Cortex of kidney (tissue), 1 donor: ENCODE measurements around the gene DHCR24.
"Not testable (repeated sequence)": the region's sequence is repeated elsewhere in the genome, so short reads cannot be mapped to it uniquely, and the experiment has no call there.

Source experiments
- DNase-seq: peaks from one replicate; lab custom pipeline; 2025; lab: John Stamatoyannopoulos, UW

DHCR24 gene, protein sequence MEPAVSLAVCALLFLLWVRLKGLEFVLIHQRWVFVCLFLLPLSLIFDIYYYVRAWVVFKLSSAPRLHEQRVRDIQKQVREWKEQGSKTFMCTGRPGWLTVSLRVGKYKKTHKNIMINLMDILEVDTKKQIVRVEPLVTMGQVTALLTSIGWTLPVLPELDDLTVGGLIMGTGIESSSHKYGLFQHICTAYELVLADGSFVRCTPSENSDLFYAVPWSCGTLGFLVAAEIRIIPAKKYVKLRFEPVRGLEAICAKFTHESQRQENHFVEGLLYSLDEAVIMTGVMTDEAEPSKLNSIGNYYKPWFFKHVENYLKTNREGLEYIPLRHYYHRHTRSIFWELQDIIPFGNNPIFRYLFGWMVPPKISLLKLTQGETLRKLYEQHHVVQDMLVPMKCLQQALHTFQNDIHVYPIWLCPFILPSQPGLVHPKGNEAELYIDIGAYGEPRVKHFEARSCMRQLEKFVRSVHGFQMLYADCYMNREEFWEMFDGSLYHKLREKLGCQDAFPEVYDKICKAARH

DNA sequence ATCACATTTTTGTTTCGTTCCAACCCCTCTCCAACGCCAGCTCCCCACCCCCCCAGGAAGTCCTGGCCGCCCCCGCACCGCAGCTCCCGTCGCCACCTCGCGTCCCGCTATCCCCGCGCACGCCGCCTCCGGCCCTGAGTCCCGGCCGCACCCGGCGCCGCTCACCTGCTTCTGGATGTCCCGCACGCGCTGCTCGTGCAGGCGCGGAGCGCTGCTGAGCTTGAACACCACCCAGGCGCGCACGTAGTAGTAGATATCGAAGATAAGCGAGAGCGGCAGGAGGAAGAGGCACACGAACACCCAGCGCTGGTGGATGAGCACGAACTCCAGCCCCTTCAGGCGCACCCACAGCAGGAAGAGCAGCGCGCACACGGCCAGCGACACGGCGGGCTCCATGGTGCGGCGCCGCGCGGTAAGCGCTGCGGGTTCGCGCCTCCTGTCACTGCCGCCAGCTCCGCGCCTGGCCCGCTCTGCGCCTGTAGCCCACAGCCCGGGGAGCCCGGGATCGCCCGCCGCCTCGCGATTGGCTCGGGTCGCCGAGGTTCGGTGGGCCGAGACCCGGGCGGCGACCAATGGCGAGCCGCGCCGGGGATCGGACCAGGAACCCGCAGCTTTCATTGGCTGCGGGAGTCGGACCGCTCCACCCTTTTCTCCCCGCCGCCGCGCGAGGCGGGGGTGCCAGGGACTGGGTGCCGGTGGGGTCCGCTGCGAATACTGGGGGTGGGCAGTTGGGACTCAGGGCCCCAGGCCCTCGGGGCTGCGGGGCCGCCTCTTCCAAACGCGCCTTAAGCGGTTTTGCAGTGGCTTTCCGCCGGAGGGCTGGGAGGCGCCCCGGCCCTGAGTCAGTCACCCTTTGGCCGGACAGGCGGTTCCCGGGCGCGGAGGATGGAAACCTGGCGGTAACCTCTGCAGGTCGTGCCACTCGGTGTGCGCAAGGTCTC is at the start of gene DHCR24:
Gene DHCR24 (minus strand): TSS at position 472 of the 941 bp plus-strand sequence. CDS start 76 bp downstream, at position 396.
- no peak for DNase-seq

DNA sequence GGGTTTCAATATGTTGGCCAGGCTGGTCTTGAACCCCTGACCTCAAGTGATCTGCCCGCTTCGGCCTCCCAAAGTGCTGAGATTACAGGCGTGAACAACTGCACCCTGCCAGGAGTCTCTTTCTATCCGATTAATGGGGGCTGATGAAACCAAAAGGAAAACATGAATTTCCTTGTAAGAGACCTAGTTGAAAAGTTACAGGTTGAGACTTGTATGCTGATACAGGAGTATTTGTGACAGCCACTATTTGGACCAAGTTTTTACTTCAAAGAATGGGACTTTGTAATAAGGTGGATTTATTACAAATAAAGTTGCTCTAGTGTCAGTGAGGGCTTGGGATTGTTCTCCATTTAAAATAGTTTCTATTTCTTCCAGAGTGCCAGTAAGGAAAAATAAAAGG is 49.8 kb upstream of the DHCR24 start:
- no peak for DNase-seq

DNA sequence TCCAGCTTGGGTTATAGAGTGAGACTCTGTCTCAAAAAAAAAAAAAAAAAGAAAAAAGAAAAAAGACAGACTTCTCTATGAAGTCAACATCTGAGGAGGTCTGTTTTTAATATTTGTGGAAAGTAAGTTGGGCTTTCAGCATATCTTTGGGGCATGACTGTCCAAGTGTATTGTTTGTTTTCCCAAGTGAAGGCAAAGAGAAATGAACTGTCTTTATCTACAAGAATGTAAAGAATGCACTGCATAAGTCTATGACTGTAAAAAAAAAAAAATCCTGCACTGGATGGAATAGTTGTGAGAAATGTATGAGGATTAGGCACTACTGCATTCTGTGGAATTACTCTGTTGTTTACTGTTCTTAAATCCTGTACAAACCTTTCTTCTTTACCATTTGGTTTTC is 47.9 kb upstream of the DHCR24 start:
- no peak for DNase-seq

DNA sequence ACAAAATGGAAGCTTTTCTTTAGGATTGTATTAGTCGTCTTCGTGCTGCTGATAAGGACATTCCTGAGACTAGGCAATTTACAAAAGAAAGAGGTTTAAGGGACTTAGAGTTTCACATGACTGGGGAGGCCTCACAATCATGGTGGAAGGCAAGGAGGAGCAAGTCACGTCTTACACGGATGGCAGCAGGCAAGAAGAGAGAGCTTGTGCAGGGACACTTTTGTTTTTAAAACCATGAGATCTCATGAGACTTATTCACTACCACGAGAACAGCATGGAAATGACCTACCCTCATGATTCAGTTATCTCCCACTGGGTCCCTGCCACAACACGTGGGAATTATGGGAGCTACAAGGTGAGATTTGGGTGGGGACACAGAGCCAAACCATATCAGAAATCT is 47.1 kb upstream of the DHCR24 start:
- DNase-seq, result not testable (repeated sequence)

DNA sequence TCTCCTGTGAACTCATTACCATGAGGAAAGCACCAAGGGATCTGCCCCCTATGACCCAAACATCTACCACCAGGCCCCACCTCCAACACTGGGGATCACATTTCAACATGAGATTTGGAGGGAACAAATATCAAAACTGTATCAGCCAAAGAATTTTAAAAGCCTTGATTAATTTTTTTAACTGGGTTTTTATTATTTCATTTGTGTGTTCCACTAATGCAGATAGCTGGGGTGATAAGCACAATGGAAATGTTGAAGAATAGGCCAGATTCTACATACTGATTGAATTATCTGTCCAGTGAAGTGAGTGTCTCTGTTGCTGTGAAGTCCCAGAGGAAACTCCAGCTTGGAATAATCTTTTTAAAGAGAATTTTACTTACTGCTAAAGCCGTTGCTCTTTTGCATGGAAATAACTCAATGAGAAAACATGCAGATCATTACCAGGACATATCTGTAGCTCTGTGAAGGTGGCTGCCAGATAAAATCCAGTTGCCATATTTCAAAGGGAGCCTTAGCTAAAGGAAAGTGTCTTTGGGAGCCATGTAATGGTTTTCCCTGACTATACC is 44.4 kb upstream of the DHCR24 start:
- DNase-seq, result no peak

DNA sequence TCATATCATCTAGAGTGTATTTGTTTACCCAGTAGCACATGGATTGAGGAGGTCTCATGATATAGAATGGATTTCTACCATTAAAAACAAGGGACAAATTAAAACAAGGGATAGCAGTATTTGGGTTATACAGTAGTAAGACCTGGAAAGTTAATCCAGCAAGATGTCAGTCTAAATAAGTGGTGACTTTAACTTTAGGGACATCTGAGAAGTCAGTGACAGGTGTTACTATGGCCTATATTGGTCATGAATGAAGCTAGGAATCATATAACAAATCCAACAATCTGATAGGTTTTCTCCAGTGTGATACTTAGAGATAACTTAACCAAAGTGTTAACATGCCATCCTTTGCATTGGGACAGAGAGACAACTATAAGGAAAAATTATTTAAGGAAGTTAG is 42.7 kb upstream of the DHCR24 start:
- no peak for DNase-seq

DNA sequence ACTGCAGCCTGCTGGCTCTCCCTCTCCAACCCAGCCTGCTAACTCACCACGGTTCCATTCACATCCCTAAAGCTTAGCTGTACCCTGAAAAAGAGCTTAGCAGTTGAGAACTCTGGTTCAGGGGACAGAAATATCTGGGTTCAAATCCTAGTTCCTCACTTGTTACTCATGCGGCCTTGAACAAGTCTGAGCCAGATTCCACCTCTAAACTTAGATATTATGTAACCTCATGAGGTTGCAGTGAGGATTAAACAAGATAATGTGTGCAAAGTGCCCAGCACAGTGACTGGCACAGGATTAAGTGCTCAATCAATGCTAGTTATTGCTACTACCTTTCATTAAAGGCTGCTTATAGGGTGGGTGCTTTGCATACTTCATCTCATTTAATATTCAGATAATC is 41.3 kb upstream of the DHCR24 start:
- DNase-seq, result no peak

DNA sequence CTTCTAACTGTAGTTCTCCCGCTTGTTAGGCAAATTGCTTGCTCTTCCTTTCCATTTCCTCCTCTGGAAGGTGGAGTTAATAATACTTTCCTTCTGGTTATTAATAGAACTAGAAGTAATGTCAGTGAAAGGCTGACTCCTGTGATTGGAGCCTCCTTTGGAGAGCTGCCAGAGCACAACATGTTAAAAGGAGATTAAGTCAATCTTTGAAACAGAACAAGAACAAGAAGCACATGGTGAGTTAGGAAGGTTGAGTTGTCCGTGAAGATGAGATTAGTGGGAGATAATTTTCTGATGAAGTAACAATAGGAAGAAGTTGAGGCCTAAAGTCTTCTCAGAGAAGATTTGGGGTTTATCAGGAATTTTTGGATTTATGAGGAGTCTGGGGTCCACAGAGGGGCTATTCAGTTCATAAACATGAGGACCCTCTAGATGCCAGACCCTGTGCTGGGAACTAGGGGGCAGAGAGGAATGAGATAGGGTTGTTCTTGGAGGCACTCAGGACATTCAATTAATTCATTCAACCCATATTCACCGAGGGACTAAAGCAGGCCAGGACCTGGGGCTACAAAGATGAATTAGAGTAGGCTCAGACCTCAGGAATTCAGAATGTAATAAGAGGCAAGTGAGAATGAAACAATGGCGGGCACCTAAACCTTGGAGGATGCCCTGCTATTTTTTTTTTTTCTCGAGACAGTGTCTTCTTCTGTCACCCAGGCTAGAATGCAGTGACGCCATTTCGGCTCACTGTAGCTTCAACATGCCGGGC is 40.7 kb upstream of the DHCR24 start:
- no peak for DNase-seq

DNA sequence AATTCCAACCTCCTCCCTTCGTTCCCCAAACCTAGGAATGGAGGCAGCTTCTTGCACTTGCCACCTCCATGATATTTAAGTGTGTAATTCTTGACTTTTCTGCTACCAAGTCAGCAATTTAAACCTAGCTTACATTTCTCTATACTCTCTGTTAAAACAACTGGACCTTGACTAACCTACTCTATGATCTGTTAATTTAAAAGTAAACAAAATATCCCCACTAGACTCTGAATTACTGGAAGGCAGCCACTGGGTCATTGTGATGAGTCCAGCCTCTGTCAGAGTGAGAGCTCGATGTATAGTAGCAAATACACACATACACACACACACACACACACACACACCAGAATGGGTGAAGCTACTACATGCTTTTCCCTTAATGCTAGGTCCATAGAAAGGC is 40.0 kb upstream of the DHCR24 start:
- no peak for DNase-seq

DNA sequence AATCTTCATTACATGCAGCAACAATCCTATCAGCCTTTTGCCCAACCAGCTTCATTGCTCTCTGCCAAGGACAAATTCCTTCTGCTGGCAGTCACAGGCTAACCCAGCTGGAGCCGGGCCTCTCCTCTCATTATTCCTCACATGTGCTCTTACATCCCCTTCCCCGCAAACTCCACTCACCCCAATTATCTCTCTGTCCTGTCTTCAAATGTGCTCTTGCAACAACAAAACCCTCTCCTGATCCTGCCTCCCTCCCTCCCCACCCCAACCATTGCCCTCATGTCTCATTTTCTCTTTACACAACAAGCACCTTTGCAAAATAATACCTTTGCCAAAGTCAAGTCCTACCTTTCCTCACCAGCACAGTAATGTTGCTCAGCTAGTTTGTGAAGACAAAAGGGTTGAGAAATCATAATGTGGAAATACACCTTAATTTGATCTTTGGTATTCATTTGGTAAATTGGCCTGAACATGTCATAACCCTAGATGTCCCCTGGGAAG is 36.0 kb upstream of the DHCR24 start:
- DNase-seq, result no peak

DNA sequence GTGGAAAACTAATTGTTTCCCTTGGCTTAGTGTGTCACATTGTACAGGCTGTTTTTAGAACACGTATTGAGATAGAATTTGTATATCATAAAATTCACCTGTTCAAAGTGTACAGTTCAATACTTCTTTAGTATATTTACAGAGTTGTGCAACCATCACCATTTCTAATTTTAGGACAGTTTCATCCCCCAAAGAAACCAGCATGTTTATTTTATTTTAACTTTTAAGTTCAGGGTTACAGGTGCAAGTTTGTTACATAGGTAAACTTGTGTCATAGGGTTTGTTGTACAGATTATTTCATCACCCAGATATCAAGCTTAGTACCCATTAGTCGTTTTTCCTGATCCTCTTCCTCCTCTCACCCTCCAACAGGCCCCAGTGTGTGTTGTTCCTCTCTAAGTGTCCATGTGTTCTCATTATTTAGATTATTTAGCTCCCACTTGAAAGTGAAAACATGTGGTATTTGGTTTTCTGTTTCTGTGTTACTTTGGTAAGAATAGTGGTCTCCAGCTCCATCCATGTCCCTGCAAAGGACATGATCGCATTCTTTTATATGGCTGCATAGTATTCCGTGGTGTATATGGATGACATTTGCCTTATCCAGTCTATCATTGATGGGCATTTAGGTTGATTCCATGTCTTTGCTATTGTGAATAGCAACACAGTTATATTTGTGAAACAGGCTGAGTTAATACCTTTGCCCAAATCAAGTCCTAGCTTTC is 35.2 kb upstream of the DHCR24 start:
- DNase-seq, result no peak

DNA sequence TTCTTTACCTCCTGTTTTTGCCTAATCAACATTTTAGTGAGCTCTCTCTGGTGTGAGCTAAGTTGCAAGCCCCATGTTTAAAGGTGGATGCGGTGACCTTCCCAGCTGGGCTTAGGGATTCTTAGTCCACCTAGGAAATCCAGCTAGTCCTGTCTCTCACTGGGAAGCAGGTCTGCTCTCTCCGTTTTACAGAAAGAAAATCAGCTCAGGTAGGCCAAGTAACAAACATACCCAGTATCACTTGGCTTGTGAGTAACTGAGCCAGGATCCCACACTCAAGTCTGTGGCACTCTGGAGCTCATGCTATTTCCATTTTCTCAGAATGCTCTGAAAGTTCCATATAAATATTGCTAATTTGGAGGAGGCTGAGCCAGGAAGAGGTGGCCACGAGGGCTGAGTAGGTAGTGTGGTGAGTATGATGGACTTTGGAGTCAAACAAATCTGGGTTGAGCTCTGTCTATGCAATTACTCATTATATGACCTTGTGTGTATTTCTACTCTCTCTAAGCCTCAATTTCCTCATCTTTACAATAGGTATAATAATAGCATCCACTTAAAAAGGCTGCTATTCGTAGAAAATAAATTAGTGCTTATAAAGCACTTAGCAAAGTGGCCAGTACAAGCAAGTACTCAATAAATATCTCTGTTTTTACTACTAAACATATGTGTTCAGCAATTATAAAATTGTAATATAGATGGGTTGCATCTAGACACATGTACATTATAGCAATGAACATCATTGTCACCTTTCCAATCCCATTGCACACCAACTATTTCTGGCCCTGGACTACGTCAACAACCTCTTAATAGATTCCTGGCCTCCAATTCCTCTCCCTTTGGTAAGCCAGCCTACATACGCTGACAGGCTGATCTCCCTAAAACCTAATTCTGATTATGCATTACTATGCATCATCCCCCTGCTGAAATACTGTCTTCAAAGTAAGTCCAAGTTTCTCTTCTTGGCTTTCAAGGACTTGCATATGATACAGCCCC is 32.7 kb upstream of the DHCR24 start:
- no peak for DNase-seq

DNA sequence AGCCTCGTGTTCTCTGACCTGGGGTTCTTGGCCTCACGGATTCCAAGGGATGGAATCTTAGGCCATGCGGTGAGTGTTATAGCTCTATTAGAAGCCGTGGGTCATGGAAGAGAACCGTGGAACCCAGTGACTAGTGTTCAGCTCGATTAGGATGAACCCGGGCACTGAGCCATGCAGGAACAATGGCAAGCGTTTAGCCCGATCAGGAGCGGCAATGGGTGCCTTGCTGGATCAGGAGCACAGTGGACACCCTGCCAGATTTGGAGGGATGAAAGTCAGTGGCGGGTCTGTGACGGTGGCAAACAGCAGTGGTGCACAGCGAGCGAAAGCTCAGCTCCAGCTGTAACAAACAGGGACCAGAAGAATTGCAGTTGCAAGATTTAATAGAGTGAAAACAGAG is 24.1 kb upstream of the DHCR24 start:
- DNase-seq, result not testable (repeated sequence)

DNA sequence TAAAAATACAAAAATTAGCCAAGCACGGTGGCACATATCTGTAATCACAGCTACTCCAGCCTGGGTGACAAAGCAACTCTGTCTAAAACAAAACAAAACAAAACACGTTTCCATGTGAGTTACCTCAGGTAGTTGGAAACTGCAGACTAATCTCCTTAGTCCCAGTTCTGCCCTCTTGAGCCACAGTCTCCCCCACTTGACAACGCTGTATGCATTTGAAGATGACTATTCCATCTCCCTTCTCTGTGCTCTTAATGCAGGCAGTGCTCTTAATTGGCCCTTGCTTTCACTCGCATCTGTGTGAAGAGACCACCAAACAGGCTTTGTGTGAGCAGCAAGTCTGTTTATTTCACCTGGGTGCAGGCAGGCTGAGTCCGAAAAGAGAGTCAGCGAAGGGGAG is 19.6 kb upstream of the DHCR24 start:
- DNase-seq, result no peak

DNA sequence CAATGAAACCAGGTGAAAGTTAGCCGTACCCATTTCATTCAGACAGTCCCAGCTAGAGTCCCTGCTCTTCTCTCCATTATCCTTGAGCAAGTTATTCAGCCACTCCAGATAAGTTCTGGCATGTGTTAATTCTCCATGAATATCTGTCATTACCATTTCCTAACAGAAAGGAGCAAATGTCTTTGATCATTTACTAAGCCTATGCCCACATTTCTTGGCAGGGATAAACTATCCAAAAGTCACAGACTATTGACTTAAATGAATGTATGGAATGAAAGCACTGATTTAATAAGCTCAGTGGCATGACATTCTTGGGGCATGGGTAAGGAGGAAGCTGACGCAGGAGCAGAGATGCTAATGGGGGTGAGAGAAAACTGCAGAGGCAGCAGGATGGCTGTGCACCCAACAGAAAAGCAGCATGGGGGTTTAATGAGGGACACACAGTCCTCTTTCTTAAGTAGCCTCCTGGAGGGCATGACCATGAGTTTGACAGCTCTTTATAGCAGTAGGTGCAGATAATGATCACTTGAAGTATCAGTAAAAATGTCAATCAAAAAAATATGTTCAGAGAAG is 17.6 kb upstream of the DHCR24 start:
- no peak for DNase-seq

DNA sequence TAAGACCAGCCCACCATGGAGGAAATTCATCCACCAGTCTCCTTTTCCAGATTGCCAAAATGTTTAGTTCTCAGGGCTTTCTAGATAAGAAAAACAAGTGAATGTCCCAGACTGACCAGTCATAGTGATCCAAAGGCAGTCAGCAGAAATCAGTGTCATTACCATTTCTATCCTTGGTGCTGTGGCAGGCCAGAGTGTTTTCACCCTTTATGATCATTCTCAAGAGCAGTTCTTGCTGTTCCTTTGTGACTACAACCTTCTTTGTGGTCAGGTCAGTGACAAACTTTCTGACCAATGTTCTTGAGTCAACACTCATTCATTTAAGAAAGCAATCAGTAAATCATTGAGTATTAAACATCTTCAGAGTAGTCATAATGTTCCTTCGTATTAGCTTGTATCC is 7.3 kb upstream of the DHCR24 start:
- DNase-seq, result no peak

DNA sequence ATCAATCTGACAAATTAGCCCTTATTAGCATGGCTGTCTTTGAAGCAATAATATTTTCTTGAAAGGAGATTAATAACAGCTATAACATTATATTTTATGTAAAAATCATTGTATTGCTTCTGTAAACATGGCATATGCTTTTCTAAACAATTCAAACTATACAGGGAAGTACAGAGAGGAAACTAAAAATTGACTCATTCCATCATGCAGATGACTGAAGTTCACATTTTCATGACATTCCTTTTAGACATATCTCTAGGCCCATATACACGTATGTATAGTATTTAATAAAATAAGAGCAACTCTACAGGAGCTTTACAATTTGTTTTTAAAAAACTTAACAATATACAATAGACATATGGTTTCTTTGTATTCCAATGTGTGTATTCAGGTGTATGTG is 5.6 kb upstream of the DHCR24 start:
- DNase-seq, result no peak

DNA sequence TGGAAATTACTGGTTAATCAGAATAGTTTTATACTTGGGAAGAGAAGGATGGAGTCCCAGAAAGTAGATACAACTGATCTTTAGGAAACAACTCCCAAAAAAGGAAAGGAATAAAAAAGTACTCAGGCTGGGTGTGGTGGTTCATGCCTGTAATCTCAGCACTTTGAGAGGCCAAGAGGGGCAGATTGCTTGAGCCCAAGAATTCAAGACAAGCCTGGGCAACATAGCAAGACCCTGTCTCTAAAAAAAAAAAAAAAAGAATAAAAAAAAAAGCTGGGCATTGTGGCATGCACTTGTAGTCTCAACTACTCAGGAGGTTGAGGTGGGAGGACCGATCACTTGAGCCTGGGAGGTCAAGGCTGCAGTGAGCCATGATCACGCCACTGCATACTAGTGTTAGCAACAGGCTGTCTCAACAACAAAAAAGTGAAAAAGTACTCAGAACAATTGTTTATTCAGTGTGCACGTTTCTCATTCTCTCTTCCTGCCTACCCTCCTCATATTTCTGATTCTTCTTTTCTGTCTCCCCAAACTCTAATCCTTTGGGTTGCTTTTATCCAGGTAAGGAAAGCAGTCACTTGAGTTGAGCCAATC is 2.2 kb upstream of the DHCR24 start:
- DNase-seq, result no peak
